Inflammatory macrophage (primary cell): ENCODE data around the gene SRCIN1.

ENCODE experiments used
- DNase-seq, 2 donors: peaks; one replicate each; pipeline ENCODE4 v3.0.0-alpha.2; 2020 to 2022

The SRCIN1 gene

DNA sequence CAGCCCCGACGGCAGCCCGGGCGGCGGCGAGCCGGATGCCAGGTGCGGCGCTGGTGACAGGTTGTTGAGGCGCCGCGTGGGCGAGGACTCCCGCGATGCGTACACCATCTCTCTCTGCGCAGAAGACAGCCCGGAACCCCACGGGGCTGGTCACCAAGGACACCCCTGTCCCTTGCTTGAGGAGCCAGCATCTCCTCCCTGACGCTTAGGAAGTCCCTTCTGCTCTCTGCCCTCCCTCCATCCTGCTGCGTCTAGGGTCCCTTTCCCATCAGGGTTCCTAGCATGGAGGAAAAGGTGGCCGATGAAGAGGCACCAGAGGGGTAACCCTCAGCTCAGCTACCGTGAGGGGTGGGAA, 43.6 kb downstream of the SRCIN1 start:
- no peak for DNase-seq

DNA sequence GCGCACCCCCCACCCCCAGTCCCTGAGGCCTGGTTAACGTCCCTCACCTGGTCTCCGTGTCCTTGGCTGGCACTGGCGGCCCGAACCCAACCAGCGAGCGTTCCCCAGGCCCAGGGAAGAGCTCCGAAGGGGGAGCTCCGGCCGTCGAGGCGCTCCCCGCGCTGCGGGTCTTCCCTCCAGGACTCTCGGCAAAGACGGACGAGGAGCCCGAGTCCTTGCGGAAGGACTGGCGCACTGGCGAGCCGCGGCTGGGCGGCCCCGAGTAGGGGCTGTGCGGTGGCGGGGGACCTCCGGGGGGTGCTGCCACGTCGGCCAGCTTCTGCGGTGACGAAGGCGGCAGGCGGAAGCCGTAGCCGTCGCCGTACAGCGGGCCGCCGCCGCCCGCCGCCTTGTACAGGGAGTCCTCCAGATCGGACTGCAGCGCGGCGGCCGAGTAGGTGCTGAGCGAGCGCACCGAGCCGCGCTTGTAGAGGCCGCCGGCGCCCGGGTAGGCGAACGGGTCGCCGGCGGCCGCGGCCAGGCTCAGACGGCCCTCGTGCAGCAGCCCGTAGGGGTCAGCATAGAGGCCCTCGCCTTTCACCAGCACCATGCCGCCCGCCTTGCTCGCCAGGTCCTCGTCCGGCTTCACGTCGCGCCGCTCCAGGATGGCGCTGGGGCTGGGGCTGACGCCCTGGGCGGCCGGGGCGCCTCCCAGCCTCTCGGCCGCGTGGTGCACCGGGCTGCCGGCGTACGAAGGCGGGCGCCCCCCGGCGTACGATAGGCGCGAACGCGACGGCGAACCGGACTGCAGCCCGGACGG, 44.1 kb downstream of the SRCIN1 start:
- DNase-seq: no peak

DNA sequence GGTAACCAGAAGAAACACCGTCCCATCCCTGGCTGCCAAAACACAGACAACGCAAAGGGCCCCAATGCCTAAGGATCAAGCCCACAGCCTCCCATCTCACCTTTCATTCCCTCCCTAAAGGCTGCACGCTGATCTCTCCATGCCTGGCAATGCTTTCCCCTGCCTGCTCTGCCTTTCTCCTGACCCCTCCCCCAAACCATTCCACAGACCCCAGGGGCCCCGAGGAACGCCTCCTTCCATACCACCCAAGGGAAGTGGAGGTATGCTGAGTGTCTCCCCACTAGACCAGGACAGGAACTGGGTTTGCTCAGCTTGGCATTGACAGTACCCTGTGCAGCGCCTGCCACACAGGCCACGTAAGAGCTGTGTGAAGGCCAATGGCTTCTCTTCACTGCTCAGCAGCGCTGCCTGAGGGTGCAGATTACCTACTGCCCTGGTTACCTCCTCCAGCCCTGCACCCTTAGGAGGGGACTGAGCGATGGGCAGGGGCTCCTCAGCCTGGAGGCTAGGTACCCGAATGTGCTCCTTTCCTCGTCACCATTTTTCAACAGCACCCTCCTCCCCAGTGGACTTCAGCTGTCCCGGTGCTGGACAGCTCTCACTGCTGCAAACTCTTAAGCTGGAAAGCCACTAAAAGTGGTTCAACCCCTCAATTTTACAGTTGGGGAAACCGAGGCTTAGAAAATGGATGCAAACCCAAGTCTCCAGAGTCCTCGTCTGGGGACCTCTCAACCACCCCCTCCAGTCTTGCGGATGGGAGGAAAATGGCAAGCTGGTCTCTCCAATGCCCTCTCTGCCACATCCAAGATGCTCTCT, 45.0 kb downstream of the SRCIN1 start:
- DNase-seq: peak; percentile 12 to 28

DNA sequence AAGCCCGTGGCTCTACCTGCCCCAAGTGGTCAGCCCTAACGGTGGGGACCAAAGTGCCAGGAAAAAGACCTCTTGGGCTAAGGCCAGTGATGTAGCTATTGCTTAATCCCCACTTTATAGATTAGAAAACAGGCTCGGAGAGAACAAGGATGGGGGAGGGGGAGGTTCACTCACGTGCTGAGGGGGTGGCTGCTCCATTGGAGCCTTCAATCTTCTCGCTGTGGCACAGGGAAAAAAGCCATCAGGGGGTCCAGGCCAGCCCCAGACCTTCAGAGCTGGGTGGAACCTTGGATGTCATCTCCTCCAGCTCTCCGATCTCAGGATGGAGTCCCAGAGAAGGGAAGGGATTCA, 45.9 kb downstream of the SRCIN1 start:
- DNase-seq: no peak

DNA sequence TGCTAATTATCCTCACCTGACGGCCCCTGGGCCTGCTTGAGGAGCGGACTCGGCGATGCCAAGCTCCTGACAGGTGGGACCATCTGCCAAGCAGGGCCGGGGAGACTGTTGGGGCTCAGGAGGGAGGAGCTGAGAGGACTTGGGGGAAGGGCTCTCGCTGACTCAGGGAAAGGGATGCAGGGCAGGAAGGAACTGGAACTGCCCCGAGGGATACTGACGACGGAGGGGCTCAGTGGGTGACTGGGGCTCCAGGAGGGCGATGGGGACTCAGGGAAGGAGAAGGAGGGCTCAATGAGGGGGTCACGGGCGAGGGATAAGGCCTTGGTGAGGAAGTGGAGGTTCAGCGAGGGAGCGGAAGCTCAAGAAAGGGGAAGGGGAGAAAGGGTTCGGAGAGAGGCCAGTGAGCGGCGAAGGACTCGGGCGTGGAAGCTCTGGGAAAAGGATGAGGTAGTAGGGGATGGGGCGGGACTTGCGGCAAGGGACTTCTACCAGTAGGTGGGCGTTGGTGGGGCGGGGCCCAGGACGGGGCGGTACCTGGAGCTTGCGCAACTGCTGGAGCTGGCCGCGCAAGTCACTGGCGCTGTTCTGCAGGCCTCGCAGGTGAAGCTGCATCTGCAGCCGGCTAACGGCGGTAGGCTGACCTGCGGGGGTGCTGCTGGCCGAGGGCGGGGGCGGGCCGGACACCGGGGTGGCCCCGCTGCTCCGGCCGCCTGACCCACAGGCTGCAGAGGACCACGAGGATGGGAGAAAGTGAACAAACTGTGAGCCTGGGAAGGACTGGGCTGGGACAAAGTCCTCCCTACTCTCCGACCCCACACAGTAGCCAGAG, 46.5 kb downstream of the SRCIN1 start:
- peak; percentile 87 to 93 for DNase-seq

DNA sequence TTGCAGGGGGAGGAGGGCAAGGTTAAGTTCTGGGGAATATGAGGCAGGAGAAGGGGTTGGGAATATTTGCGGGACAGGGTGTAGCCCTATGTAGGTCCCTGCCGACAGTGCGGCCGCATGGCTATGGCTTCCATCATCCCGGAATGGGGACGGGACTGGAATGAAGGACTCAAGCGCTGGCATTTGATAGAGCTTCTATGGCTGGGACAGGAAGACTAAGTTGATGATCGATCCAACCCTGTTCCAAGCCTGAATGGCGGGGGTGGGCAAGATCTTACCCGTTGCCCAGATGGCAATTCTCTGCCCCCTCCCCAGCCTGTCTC, 47.1 kb downstream of the SRCIN1 start:
- DNase-seq: no peak

DNA sequence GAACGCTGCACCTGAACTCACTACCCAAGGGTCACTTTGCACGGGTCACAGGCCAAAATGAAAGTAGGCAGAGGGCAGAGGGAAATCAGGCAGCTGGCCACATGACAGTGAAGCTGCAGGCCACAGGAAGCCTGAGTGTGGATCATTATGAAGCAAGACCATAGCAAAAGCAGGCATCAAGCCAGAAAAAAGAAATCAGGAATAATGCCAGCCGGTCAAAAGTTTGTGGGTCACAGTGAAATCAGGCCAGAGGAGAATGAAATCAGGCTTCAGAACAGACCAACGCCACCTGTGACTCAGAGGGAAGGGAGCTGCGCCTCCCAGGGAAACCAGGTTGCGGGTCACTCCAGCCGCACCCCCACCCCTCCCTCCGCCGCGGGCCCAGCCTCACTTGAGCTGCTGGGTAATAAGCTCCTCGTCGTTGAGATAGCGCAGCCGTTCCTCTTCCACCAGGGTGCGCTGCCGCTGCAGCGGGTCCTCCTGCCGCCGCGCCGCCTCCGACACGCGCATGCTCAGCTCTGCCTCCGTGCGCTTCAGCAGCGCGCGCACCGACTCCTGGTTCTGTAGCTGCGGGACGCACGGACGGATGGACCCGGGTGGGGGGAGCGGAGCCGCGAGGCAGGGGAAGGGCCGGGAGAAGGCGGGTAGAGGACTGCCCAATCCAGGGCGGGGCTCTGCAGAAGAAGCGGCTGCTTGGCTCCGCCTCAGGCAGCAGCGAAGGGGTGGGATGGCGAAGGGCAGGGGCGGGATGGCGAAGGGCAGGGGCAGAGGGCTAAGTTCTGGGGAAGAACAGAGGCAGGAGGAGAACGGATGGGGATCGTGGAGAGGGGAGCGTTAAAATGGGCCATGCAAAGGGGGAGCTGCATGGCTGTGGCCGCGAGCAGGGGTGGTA, 47.7 kb downstream of the SRCIN1 start:
- peak; percentile 90 to 92 for DNase-seq

DNA sequence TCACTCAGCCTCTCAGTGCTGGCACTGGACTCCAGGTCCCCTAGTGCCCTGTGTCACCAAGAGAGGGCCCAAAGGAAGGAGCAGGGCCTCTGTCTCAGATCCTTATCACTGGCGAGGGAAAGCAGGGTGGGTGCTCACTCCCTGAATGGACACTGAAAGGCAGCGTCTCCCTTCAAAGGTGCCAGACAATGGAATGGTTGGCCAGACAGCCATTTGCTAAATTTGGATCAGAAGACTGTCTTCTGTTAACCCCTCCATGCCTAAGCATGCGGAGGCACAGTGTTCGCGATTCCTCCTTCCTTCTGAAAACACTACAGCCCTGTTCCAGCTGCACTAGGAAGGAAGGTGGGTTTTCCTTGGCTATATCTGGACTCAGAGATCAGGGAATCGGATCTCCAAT, 48.4 kb downstream of the SRCIN1 start:
- no peak for DNase-seq

DNA sequence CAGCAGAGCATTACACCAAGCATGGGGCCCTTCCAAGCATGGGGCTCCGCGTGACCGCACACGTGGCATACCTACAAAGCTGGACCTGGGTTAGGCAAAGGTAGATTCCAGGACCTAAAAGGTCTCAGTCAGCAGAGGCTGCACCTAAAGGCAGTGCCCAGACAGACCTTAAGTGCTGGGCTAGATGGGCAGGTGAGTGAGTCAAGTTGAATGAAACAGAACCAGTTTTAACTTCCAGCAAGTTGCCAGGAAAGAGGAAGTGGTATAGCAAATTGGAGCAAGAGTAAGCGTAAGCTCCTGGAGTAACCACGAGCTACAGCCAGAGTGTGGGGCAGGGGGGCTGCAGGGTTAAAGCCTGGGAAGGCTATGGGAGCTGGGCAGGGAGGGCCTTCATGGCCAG, 49.5 kb downstream of the SRCIN1 start:
- DNase-seq: peak; percentile 45

DNA sequence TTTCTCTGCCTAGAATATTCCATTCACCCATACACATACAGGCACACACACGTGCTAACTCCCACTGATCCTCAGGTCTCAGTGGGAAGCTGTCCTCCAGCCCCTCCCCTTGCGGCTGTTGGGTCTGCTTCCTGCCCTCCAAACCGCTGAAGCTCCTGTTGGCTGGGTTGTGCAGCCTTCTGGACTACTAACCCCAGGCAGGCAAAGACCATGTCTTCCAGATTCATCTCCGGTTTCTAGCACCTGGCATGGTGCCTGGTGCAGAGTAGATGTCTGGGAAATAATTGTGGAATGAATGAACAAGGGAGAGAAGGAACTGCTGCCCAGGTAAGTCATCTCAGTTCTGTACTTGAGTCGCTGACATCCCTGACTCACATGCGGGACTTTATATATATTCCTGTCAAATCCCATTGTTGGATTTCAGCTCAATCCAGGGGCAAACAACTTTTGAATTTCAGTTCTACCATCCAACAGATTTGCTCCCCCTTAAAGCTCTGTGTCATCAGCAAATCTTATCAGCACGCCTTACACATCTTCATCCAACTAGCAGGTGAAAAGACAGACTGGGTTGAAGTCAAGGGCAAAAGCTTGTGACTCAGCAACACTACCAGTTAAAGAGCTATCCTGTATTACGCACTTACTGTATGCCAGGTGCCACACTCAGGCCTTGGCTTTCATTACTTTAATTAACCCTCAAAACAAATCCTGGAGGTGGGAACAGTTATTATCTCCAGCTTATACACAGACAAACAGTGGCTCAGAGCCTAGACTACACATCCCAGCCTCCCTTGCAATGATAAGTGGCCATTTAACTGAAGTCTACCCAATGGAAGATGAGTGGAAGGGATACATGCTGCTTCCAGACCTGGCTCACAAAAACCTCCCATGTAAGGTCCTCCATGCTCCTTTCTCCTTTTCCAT, 51.1 kb downstream of the SRCIN1 start:
- DNase-seq: no peak

DNA sequence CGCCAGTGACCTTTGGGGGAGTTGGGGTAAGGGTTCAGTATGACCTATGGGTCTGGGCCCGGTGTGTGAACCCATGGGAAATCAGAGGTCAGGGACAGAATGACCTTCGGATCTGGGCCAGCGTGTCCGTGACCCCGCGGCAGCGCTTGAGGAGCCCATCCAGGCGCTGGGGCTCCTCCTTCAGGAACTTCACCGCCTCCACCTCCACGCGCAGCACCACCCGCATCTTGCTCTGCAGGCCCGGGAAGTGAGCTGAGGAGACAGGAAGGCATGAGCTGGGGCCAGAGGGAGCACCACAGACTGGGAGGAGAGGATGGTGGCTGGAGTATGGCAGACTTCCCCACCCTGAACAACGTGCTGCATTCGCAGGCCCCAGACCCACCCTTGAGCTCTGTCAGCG, 53.4 kb downstream of the SRCIN1 start:
- no peak for DNase-seq

DNA sequence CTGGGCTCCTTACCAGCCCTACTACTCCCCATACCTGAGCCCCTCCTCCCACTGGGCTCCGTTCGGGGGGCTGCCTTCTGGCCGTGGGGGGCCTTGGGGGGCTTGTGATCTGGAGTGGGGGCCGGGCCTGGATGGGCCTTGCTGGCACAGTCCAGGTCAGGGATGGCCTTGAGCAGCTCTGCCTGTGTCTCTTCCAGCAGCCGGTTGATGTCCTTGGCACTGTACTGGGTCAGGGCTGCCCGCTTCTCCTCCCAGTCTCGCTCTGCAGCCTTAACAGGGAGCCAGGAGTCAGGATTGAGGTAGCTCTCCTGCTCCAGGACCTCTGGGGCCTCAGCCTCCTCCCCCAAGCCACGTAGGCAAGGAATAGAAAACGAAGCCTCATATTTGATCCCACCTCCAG, 54.6 kb downstream of the SRCIN1 start:
- no peak for DNase-seq

DNA sequence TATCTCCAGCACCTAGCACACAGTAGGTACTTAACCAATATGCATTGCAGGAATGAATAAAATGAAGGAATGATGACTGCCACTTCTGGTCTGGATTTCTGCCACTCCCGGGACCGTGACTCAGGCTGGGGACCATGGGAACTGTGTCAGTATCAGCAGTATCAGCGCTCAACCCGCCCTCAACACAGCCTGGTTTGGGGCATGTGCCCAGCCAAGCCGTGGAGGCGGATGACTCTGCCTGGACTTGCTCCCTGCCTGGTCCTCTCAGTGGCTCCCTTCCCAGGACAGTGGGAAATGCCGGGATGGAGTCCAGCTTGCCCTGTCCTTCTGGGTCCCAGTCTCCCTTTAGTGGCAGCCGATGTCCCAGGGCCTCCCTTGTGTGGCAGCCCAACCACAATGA, 55.1 kb downstream of the SRCIN1 start:
- no peak for DNase-seq

DNA sequence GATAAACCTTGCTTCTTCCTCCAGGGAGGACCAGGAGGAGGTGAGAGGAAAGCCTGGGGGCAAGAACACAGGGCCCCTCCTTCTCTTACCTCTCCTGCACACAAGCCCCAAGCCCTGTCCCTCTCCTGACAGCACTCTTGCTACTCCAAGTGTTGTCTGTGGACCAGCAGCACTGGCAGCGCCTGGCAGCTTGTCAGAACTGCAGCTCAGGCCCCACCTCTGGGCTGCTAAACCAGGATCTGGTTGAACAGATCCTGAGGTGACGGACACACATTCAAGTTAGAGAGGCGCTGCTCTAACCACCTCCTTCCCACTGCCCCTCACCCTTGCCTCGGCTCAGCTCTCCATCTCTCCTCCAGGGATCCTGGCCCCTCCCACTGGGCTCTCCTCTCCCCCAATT, 56.5 kb downstream of the SRCIN1 start:
- DNase-seq: no peak

DNA sequence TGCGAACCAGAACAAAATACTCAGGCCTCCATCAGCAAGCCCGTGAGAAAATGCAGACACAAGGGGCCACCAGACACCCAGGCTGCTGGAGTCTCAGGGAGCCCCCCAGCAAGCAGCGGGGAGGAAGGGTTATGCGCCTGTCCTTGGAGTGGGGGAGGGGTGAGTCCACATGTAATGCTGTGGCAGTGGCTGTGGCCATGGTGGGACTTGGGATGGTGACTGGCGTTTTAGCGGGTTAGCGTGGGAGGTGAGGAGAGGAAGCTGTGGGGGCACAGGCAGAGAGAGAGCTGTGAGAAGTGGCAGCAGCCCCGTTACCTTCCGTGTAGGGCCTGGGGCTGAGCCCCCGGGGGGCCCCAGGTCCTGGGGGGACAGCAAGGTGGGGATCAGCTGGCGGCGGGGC, 58.3 kb downstream of the SRCIN1 start:
- peak; percentile 13 to 58 for DNase-seq

DNA sequence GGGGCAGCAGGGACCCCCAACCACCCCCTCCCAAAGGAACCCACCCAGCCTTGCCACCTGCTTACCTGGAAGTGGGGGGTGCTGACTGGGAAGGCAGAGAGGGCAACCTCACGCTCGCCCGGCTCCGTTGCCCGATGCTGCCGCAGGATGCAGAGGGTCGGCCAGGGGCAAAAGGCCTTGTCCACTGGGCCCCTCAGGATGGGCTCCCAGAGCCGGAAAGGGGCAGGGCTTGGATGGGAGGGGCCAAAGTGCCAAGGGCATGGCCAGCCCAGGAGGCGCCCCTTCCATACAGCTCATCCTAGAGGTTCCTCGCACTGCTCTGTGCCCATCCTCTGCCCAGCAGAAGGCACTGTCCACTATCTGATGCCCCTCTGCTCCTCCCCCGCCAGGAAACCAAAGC, 59.4 kb downstream of the SRCIN1 start:
- DNase-seq: no peak

DNA sequence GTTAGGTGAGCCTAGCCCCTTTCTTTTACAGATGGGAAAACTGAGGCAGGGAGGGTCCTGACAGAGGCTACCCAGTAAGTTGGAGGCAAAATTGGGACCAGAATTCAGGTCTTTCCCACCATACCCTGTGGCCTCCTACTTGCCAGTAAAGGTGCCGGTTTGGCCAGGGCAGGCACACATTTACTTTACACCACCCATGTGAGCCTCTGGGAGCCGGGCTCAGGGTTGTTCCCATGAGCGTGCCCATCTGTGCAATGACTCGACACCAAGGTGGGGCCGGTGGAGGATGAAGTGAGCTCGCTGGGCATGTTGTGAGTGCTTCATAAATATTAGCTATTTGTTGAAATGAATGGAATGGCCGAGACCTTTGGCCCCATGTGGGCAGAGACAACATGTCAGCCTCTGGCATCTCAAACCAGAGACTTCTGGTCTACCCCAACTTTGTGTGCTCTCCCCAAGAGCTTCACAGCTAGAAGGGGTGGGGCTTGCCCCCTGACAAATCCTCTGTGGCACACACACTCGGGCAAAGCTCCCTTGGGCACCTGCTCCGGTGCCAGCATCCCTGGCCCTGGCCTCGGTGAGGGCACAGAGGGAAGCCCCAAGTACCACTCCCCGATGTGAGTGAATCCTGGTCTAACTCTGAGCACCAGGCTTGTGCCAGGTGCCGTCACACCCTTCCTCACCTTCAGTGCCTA, 60.1 kb downstream of the SRCIN1 start:
- no peak for DNase-seq

DNA sequence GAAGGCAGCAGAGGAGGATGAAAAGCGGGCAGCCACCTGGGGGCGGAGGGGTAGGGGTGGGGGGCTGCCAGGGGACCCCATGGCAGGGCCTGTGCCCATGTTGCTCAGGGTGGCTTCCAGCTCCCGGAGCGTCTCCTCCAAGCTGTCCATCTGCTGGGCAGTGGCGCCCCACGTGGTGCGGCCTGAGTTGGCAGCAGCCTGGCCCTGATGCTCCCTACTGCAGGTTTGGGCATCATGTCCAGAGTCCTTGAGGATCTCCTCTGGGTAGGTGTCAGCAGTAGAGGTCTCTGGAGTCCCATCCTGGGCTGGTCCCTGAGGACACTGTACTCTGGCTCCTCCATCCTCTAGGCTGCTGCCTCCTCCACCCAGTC, 60.9 kb downstream of the SRCIN1 start:
- DNase-seq: no peak

DNA sequence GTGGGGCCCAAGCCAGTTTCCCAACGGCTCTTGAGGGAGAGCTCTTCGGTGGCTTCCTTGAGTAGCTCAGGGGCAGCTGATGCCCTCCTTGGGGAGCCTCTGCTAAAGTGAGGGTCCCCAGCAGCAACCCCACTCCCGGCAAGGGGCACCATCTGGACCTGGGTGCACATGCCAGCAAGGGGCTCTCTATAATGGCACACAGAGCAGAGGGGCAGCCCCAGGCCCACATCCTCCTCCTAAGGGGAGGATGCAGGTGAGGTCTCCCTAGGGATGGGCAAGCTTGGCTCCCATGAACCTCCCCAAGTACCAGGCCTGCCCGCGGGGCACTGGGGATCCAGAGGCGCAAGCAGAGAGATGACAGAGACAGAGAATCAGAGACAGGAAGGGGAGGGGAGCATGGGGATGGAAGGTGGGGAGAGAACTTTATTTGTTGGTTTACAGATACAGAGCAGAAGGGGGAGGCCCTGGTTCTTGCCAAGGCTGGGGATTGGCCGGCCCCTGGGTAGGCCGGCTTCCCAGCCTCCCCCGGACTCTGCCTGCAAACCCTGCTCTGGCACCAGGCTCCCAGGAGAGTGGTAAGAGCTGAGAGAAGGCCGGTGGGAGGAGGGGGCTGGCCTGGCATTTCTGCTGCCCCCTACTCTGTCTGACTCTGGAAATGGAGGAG, 61.4 kb downstream of the SRCIN1 start:
- DNase-seq: no peak
